Cortex of kidney (tissue), 1 donor: ENCODE measurements around the gene ARMC12.
"Not testable (repeated sequence)": the region's sequence is repeated elsewhere in the genome, so short reads cannot be mapped to it uniquely, and the experiment has no call there.

Experiments
- DNase-seq: peaks from one replicate; lab custom pipeline; 2025; lab: John Stamatoyannopoulos, UW

Gene ARMC12

DNA sequence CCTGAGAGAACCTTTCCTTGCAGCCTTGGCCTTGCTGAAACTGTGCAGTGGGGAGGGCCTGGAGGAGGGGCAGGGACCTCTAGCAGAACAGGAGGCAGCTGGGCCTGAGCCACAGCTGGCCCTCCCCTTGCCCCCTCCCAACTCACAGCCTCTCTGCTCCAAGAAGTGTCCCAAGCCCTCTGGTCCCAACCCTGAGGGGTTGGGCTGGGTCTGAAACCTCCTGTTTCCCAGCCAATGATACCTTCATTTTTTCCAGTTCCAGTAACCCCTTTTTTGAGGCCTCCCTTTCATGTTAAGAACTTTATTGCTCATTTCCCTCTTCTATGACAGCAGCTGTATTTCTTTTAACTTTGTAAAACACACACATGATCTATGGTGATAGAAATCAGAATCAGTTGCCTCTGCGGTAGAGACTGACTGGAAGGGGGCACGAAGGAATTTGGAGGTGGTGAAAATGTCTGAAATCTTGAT, 17.9 kb upstream of the ARMC12 start:
- no peak for DNase-seq

DNA sequence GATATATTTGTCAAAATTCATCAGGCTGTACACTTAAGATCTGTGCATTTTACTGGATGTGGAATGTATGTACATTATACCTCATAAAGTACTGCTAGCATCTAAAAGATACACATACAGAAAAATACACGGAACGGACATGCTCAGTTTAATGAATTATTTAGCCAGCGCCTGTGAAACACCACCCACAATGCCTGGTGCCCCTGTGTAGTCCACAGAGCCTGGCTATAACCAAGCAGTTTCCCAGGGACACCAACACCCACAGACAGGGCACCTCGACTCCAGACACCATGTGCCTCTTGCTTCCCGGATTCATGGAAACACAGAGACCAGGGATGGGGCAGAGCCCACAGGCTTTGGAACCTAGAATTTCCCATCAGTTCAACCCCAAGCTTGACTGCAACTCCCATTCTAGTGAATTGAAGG, 17.4 kb upstream of the ARMC12 start:
- no peak for DNase-seq

DNA sequence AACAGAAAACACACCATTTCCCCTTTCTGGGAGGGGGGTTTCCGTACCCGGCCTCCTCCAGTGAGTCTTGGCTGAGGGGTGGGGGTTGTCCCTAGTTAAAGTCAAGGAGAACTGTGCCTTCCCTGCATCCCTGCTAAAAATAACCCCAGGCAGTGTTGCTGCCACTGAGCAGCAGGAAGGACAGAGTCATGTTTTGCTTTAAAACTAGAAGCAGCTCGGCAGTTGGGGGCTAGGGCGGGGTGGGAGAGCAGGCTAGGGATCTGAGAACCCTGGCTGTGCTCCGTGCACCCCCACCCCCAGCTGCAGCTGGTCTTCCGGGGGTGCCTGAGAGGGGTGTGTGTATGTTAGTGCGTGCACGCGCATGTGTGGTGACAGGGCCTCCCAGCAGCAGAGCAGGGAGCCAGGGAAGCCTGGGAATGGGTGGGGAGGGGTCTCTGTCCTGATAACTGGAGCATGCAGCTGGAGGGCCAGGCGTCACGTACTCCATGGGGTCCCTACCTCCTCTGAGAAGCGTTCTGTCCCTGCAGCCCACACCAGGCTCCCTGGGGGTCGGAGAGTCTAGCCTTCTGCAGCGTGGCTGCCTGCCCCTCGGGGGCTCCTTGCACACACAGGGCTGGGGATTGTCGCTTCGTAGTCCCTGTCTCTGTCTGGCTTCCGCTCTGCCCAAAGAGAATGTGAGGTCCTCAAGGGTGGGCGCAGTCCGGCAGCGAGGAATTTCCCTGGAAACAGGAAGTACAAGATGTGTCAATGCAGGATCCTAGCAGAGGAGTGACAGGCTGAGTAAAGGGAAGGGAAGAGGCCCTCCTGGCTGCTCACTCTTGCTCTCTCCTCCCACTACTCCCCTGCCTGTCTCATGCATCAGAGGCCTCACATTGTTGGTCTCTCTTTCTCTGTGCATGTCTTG, 16.8 kb upstream of the ARMC12 start:
- no peak for DNase-seq

DNA sequence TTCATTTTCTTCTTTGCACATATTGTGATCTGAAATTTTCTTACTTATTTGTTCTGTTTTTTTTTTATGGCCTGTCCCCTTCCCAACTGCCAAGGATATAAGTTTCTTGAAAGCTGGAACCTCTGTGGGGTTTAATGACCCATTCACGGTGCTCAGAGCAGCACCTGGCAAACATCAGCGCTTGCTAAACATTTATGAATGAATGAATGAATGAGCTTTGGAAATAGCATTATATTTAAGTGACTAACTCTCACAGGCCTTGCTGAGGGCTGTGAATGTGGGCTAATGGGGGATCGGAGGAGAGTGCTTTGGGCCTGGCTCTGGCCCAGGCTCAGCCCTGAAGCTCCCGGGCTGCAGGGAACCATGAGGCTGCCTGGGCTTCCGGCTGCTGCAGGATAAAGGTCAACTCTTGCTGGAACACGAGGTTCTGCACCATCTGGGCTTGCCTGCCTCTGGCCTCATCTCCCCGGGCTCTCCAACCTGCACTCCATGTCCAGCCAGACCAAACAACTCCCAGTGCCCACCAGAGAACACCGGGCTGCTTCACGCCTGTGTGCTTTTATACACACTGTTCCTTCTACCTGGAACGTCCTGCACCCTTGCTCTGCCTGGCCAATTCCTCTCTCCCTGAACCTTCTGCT, 14.6 kb upstream of the ARMC12 start:
- no peak for DNase-seq

DNA sequence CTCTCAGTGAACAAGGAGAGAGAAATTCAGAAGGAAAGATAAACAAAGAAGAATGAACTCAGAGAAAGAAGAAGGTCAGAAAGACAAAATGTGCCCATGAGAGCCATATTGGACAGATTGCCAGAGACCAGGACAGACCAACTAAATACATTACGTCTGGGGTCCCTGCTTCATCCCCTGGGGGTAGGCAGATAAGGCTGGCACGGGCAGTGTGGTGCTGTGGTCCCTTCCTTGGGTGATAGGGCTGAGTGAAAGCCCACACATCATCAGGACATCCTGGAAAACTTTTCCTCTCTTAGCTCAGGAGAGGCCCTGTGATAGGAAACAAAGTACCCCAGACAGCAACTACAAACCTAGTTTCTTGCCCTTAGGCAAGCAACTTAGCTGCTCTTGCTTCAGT, 13.2 kb upstream of the ARMC12 start:
- no peak for DNase-seq

DNA sequence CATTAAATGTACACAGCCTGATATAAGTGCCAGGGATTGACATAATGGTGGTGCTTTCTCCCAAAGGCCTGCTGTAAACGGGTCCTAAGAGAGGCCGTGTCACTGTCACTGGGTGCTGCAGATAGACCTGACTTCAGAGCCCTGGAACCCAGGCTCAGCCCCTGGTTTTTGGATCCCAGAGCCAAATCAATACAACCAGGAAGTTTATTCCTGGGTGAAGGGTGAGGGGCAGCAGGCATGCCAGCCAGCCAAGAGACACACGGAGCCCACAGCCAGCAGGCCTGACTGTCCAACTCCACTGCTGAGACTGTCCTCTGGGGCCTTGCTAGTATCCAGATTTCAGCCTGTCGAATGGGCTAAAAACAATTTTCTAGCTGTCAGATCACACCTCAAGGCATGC, 12.8 kb upstream of the ARMC12 start:
- no peak for DNase-seq

DNA sequence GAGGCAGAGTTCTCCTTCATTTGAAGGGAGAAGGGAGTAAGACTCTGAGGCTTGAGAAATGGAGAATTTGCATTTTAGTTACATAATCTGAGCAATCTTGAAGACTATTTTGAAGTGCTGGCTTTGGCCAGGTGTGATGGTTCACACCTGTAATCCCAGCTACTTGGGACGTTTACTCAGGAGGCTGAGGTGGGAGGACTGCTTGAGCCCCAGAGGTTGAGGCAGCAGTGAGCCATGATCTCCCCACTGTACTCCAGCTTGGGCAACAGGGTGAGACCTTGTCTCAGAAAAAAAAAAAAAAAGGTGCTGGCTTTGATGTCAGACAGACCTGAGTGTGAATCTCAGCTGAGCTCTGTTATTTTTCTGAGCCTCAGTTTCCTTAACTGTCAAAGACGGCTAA, 12.4 kb upstream of the ARMC12 start:
- no peak for DNase-seq

DNA sequence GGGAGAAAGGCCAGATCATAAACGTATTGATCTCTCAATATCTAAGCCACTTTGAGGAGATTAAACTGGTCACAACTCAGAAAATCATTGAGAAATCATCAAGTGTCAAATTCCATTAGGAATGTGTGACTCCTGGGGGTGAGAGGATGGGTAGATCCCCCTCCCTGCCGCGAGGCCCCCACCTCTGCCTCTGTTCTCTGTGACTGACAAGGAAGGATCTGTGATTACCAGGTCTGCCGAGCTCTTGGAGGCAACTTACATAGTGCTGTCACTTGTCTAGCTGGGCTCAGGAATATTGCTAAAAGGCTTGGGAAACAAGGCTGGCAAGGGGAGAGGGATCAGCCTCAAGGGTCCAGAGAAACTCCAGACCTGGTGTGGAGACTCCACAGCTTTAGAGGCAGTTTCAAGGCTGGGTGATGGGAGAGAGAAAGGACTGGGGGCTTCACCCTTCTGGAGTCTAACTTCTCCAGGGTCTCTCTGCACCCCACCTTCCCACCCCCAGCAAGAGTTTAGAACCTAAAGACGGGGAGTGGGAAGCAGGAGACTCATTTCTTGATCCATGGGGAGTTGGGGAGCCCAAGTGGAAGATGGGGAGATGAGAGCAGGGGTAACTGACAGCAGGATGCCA, 11.6 kb upstream of the ARMC12 start:
- no peak for DNase-seq

DNA sequence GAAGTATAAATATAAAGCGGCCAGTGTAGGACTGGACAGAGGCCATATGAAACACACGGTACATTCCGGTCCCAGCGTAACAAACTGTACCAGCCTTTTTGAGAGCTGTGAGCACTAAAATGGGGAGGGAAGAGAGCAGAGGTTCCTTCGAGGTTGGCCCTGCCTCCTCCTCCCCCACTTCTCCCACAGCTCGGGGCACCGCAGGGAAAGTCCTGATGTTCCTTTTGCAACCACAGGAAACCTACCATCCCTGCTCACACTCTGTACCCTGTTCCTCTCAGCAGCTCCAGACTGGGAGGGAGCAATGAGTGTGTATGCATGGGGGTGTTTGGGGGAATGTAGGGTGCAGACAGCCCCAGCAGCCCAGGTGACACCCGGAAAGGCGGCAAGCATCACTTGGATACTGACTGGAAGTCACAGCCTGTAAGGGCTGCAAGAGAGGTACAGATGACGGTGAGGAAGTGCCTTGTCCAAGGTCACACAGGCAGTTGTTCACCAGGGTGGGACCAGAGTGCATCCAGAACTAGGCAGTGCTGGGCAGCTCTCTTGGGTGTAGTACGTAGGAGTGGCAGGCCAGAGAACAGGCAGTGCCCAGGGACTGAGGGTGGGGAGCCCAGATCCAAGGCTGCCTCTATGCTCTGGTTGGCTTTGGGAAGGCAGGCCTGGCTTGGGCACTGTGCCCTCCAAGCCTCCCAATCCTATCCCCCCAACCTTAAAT, 11.0 kb upstream of the ARMC12 start:
- DNase-seq = no peak

DNA sequence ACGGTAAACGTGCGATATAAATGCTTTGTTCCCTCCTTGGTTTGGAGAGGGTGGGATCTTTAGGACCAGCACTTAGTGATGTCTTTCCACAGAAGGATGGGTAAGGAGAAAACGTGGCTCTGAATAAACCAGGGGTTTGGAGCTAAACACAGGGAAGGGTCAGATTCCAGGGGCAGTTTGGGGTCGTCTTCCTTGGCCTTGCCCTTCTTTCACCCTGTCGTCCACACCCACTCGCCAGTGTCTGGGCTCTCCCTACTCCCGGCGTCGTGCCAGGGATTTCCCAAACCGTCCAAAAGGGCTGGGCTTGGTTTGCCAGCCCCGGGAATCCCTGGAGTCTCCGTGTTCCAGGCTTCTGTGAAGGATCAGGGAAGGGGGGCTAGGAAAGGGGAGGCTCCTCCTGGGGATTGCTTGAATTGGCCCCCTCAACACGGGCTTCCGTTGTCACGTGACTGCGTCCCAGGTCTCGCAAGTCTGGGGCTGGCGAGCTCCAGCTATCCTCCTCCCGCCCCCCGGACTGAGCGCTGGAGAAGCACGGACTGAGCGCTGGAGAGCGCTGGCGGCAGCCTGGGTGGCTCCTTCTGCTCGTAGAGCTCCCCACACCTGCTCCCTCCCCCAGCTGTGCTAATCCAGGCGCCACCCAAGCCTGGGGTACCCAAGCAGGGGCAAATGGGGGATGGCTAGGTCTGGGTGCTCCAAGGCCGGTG, 9.4 kb upstream of the ARMC12 start:
- no peak for DNase-seq

DNA sequence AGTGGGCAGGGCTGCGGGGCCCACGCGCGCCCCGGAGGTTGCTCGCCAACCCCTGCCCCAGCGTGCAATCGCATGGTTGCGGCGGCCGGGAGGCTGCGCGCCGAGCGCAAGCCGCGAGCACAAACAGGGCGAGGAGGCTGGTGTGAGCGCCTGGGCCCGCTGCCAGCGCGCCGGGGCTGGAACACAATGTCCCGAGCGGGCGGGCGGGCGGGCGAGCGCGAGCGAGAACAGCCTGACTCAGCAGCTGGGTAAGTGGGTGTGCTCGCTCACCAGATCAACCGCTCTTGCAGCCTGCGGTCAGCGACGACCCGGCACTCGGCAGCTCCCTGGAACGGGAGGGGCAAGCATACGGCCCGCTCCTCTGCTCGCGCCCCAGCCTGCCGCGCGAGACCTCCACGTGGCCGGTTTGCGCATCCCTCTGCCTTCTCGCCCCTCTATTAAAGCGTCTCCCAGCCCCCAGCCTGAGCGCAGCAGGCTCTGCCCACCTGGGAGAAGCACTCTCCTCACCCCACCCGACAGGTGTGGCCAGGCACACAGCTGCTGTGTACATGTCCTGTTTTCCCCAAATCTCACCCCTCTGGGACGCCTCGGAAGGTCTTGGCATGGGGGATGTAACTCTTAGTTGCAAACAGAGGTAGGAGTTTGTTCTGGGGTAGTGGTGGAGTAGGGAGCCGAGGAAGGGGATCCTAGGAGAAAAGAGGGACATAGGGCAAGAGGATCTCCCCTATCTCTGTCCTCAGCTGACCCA, 8.7 kb upstream of the ARMC12 start:
- peak; percentile 96 for DNase-seq

DNA sequence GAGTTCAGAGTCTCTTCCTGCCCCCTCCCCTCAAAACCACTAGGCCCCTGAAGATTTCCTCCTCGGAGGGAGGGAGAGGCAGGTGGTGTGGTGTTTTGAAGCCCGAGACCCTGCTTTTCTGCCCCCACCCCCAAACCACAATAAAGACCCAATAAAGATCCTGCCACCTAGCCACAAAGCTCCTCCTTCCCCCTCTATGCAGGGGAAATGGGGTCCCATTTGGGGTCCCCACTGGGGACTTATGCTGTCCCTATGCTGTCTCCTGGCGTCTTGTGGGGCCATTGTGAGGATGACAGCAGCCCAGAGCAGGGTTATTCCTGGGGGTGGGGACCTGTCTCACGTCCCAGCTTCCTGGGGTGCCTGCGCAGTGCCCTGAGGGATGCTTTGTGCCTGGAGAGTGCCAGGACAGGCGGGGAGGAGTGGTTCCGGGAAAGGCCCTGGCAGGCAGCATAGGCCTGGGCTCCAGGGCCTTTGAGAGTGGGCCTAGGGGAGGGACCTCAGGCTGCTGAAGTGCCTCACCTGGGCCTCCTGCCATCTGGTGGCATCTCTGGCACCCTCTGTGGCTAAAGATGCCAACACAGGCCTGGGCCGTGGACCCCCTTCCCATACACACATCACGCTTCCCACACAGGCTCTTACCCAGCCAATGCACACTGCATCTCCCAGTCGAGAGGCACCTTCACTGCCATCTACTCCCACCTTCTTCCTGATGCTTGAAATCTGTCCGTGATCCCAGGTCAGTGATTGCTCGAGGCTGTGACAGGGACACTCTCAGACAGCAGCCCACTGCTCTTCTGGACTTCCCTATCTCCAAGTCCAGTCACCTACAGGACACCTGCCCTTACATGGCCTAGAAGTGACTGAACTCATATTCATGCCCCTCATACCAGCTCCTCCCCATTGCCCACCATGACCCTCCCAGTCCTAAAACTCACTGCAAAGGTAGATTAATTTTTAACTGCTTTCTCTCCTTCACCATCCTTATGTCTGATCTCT, 7.9 kb upstream of the ARMC12 start:
- no peak for DNase-seq

DNA sequence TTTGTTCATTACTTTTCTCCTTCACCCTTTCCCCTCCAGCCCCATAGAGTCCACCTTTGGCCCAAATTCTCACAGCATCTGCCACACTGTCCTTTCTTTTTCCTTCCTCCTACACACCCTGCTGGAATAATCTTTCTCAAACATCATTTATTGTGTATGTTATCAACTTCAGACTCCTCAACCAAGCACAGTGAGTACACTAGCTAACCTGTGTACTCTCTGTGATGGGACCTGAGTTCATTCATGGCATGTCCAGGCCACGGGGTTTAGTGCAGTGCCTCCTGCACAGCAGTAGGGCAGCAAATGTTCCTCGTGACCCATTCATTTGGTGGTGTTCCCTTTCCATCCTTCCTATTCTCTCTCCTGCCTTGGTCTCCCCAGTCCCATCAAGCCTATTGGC, 7.1 kb upstream of the ARMC12 start:
- no peak for DNase-seq

DNA sequence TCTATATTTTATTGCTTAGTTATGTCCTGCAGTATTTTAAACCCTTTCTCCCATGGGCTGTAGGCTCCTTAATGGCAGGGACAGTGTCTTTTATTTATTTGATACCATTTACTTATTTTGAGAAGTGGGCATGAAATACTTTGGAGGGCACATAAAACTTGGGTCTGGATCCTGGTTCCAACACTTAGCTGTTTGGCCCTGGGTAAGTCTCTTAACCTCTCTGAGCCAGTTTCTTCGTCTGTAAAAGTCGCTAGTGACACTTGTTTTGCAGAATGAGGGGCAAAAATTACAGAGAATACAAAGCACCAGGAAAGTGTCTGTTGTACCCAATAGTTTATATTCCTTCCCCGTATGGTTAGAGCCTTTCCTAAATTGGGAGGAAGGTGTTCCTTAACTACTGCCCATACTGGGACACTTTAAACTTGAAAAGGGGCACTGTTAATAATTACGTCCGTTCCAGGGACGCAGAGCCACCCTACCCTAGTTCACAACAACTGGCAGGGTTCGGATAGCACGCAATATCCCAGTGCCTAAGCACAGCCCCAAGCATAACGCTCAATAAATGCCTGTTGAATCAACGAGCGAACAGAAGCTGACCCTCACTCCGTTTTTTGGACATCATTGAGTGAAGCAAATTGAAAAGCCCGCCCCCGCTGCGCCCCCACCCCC, 6.0 kb upstream of the ARMC12 start:
- no peak for DNase-seq

DNA sequence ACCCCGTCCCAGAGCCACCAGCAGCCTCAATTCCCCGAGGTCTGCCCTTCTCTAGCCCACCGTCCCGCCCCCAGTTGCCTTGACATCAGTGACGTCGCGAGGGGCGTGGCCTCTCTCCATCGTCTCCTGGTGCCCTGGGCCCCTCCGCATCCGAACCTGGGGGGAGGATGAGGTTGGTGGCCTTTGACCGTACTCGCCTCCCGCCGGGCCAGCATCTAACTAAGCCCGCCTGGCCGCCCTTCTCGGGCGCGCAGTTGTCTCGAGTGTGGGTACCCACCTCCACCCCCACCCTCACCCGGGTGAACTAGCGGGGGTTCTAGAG, 5.5 kb upstream of the ARMC12 start:
- DNase-seq = no peak

DNA sequence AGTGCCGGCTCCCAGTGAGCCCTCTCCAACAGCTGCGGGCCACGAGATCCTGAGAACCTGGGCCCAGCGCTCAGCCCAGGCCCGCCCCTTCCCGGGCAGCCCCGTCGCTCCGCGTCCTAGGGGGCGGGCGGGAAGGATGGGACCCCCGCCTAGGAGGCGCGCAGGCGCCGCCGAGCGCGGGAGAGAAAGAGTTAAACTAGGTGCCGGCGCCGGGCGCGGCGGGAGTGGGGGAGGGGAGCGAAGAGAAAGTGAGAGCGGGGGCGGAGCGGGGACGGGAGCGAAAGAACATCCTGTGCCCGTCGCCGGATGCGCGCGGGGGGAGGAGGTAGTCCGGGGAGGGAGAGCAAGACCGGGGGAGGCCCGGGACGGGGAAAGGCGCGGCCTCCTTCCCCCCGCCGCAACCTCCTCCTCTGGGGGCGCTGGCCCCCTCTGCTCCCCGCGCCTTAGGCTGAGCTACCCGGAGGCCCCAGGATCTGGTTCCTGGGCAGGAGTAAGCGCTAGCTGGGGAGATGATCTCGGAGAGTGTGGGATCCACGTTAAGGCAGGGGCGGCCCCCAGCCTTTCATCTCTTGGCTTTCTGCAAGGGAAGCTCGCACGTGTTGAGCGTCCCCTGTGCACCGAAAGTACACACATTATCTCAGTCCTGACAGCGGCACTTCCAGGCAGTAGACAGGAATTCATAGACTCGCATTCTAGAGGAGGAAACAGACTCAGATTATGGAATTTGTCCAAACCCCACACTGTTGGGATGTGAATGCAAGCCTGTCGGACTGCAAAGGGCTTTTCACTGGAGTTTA, 4.9 kb upstream of the ARMC12 start:
- DNase-seq = peak; percentile 88

DNA sequence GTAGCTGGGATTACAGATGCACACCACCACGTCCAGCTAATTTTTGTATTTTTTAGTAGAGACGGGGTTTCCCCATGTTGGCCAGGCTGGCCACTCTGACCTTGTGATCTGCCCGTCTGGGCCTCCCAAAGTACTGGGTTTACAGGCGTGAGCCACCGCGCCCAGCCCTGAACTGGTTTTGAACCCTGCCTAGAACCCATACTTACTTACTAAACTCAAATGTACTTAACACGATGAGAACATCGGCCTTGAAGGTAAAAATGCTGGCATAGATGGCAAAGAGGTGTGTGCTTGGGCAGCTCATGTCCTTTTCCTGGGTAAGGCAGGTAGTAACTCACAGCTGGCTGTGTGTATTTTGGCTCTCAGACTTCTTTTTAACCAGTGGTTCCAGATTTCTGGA, 3.2 kb upstream of the ARMC12 start:
- no peak for DNase-seq

DNA sequence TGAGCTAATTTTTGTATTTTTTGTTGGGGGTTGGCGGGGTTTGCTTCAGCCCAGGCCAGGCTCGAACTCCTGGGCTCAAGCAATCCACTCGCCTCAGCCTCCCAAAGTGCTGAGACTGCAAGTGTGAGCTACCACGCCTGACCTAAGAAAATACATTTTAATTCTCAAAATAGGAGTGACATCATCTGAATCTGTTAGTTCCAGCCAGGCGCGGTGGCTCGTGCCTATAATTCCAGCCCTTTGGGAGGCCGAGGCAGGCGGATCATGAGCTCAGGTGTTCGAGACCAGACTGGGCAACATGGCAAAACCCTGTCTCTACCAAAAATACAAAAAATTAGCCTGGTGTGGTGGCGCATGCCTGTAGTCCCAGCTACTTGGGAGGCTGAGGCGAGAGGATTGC, 2.5 kb upstream of the ARMC12 start:
- DNase-seq = not testable (repeated sequence)
